Neural progenitor cell (in vitro differentiated cells): ENCODE results near the gene KBTBD6.

Experiments
- EZH2 ChIP-seq: fragments of 200-600 bp; sonication (generic); IDR thresholded peaks from 2 replicates; pipeline ENCODE4 v1.6.1; 2017; ENCODE audit warnings: antibody characterized with exemption, mild to moderate bottlenecking, moderate library complexity
- TF ChIP-seq, protein P1 (sequence below): fragments of 200-600 bp; sonication (generic); IDR thresholded peaks from 2 replicates; pipeline ENCODE4 v1.5.1; 2017; ENCODE audit warnings: antibody characterized with exemption, mild to moderate bottlenecking

DNA sequence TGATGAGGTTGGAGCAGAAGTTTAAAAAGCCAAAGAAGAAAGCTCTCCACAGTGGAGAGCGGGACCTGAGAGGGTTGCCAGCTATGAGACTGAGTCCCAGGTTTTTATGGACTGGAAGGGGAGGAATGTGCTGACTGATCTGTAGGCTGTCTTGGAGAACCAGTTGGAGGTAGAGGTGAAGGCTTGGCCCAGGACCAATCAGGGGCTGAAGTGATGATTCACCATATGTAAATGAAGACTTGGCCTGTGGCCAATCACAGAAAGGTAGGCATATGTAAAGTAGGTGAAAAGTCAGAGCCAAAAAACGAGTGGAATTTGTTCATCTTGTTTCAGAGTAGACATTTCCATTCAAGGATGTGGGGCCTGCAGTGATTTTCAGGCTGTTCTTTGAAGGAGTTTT lies 17.5 kb upstream of the KBTBD6 start:
- TF ChIP-seq, protein P1, sequence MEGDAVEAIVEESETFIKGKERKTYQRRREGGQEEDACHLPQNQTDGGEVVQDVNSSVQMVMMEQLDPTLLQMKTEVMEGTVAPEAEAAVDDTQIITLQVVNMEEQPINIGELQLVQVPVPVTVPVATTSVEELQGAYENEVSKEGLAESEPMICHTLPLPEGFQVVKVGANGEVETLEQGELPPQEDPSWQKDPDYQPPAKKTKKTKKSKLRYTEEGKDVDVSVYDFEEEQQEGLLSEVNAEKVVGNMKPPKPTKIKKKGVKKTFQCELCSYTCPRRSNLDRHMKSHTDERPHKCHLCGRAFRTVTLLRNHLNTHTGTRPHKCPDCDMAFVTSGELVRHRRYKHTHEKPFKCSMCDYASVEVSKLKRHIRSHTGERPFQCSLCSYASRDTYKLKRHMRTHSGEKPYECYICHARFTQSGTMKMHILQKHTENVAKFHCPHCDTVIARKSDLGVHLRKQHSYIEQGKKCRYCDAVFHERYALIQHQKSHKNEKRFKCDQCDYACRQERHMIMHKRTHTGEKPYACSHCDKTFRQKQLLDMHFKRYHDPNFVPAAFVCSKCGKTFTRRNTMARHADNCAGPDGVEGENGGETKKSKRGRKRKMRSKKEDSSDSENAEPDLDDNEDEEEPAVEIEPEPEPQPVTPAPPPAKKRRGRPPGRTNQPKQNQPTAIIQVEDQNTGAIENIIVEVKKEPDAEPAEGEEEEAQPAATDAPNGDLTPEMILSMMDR = no peak
- TF ChIP-seq EZH2 = no peak
